ENCODE results near the gene PCDHGB7.
"Not testable (repeated sequence)": the region's sequence is repeated elsewhere in the genome, so short reads cannot be mapped to it uniquely, and the experiment has no call there.

Gene PCDHGB7

GRCh38 chr5:141397756-141398551 lies 19.5 kb upstream of the PCDHGB7 start, which contains the start of gene PCDHGB5:
Gene PCDHGB5 (plus strand): TSS chr5:141397947. CDS start chr5:141398128, 181 bp downstream.
- not testable (repeated sequence) for DNase-seq

- no peak for DNase-seq
Measured at GRCh38 chr5:141398608-141399007, 18.9 kb upstream of the PCDHGB7 start.

DNA sequence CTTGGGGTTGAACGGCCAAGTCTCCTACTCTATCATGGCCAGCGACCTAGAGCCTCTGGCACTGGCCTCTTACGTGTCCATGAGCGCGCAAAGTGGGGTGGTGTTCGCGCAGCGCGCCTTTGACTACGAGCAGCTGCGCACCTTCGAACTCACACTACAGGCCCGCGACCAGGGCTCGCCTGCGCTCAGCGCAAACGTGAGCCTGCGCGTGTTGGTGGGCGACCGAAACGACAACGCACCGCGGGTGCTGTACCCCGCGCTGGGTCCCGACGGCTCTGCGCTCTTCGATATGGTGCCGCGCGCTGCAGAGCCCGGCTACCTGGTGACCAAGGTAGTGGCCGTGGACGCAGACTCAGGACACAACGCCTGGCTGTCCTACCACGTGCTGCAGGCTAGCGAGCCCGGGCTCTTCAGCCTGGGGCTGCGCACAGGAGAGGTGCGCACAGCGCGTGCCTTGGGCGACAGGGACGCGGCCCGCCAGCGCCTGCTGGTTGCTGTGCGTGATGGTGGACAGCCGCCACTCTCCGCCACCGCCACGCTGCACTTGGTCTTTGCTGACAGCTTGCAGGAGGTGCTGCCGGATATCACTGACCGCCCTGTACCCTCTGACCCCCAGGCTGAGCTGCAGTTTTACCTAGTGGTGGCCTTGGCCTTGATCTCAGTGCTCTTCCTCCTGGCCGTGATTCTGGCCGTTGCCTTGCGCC lies 17.8 kb upstream of the PCDHGB7 start:
- DNase-seq, result no peak

DNA sequence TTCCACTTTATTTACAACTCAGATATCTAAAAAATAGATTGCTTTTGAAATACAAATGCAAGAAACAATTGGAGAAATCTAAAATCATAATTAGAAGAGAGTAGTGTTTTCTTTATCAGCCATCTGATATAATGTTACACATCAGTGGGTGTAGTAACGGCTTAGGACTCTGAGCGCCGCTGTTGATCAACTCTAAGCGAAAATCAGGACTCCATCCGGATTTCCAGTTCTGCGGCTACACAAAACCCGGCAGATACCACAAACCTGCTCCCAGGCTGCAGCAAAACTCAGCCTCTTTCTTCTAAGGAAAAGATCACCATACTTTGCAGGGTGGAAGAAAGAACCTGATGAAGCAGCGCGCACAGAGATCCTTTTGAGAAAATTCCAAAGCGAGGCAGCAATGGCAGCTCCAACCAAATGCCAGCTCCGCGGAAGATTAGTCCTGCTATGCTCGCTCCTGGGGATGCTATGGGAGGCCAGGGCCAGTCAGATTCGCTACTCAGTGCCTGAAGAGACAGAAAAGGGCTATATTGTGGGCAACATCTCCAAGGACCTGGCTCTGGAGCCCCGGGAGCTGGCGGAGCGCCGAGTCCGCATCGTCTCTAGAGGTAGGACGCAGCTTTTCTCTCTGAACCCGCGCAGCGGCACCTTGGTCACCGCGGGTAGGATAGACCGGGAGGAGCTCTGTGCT lies 14.8 kb upstream of the PCDHGB7 start, which contains the start of gene PCDHGA9:
PCDHGA9 (plus strand) TSS at position 226 of the 691 bp plus-strand sequence; CDS start at position 401, 175 bp downstream.
- DNase-seq, result no peak

DNA sequence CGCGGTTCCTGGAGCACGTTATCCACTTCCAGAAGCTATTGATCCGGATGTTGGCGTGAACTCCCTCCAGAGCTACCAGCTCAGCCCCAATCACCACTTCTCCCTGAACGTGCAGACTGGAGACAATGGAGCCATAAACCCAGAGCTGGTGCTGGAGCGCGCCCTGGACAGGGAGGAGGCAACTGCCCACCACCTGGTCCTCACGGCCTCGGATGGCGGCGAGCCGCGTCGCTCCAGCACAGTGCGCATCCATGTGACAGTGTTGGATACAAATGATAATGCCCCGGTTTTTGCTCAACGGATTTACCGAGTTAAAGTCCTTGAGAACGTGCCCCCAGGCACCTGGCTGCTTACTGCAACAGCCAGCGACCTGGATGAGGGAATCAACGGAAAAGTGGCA lies 14.1 kb upstream of the PCDHGB7 start:
- no peak for DNase-seq

- not testable (repeated sequence) for DNase-seq
Measured at GRCh38 chr5:141407790-141408505, 9.5 kb upstream of the PCDHGB7 start, which contains the start of gene PCDHGB6. Gene PCDHGB6 (plus strand): TSS chr5:141408021. CDS start chr5:141408203, 182 bp downstream.

- DNase-seq, result no peak
Measured at GRCh38 chr5:141409598-141410306, 7.7 kb upstream of the PCDHGB7 start.

DNA sequence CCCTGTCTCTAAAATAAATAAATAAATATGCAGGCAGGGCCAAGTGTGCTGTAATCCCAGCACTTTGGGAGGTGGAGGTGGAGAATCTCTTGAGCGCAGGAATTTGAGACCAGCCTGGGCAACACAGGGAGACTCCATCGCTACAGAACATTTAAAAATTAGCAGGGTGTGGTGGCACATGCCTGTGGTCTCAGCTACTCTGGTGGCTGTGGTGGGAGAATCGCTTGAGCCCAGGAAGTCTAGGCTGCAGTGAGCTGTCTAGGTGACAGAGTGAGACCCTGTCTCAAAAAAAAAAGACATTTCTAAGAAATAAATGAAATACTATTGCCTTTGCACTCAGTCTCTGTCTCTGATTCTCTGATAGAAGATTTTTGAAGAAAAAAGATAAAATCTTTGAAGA lies 5.9 kb upstream of the PCDHGB7 start:
- no peak for DNase-seq

DNA sequence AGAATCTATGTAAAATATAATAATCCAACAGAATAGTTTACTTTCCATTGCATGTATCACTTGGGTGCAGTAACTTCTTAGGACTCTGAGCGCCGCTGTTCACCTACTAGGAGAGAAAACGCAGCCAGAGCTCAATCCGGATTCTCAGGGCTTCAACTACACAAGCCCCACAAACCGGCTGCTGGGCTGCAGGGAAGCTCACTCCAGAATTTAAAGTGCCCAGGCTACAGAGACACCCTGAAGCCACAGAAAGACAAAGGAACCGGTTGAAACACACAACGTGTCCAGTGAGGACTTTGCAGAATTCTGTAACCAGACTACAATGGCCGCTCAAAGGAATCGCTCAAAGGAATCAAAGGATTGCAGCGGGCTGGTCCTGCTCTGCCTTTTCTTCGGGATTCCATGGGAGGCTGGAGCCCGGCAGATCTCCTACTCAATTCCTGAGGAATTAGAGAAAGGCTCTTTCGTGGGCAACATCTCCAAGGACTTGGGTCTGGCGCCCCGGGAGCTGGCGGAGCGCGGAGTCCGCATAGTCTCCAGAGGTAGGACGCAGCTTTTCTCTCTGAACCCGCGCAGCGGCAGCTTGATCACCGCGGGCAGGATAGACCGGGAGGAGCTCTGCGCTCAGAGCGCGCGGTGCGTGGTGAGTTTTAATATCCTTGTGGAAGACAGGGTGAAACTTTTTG lies 4.5 kb upstream of the PCDHGB7 start, which contains the start of gene PCDHGA10:
PCDHGA10 (plus strand) TSS at position 134 of the 686 bp plus-strand sequence; CDS start at position 323, 189 bp downstream.
- DNase-seq, result peak; percentile 5

DNA sequence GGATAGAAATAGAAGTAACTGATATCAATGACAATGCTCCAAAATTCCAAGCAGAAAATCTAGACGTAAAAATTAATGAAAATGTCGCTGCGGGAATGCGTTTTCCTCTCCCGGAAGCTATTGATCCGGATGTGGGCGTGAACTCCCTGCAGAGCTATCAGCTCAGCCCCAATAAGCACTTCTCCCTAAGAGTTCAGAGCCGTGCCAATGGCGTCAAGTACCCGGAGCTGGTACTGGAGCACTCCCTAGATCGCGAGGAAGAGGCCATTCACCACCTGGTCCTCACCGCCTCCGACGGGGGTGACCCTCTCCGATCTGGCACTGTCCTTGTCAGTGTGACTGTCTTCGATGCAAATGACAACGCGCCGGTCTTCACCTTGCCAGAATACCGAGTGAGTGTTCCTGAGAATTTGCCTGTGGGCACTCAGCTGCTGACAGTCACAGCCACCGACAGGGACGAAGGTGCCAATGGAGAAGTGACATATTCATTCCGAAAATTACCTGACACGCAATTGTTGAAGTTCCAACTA lies 3.9 kb upstream of the PCDHGB7 start:
- no peak for DNase-seq

- not testable (repeated sequence) for DNase-seq
Measured at GRCh38 chr5:141414548-141415274, 2.8 kb upstream of the PCDHGB7 start.

- DNase-seq, result not testable (repeated sequence)
Measured at GRCh38 chr5:141415275-141415618, 2.2 kb upstream of the PCDHGB7 start.

DNA sequence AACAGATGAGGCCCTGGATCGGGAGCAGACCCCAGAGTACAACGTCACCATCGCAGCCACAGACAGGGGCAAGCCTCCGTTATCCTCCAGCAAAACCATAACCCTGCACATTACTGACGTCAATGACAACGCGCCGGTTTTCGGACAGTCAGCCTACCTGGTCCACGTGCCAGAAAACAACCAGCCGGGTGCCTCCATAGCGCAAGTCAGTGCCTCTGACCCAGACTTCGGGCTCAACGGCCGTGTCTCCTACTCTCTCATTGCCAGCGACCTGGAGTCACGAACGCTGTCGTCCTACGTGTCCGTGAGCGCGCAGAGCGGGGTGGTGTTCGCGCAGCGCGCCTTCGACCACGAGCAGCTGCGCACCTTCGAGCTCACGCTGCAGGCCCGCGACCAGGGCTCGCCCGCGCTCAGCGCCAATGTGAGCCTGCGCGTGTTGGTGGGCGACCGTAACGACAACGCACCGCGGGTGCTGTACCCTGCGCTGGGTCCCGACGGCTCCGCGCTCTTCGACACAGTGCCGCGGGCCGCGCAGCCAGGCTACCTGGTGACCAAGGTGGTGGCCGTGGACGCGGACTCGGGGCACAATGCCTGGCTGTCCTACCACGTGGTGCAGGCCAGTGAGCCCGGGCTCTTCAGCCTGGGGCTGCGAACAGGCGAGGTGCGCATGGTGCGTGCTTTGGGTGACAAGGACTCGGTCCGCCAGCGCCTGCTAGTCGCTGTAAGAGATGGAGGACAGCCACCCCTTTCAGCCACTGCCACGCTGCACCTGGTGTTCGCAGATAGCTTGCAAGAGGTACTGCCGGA lies 1.8 kb downstream of the PCDHGB7 start:
- no peak for DNase-seq

- DNase-seq, result no peak
Measured at GRCh38 chr5:141420855-141421488, 3.5 kb downstream of the PCDHGB7 start, which contains the start of gene PCDHGA11. Gene PCDHGA11 (plus strand): TSS chr5:141421051. CDS start chr5:141421228, 177 bp downstream.

GRCh38 chr5:141421489-141421855 lies 4.0 kb downstream of the PCDHGB7 start:
- no peak for DNase-seq

GRCh38 chr5:141422742-141423291 lies 5.3 kb downstream of the PCDHGB7 start:
- DNase-seq, result no peak

DNA sequence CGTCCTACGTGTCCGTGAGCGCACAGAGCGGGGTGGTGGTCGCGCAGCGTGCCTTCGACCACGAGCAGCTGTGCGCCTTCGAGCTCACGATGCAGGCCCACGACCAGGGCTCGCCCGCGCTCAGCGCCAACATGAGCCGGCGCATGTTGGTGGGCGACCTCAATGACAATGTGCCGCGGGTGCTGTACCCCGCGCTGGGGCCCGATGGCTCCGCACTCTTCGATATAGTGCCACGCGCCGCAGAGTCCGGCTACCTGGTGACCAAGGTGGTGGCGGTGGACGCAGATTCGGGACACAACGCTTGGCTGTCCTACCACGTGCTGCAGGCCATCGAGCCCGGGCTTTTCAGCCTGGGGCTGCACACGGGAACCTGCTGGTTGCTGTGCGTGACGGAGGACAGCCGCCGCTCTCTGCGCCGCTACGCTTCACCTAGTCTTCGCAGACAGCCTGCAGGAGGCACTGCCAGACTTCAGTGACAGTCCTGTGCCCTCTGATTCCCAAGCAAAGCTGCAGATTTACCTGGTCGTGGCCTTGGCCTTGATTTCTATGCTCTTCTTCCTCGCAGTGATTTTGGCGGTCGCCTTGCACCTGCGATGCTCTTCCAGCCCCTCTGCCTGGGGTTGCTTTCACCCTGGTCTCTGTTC lies 10.4 kb downstream of the PCDHGB7 start:
- no peak for DNase-seq

Measured in KG1 (cell line).